H1 (cell line): ENCODE data around the gene URGCP. TPM values are rescaled to one million over a fixed set of nuclear protein-coding genes. Genes with fewer than 3 reads are reported as not detected.

Experiments used
- CBX8 ChIP-seq: fragments of 300-800, 300-1000 bp; sonication (generic); IDR thresholded peaks from 2 replicates; pipeline ENCODE4 v1.7.1; 2016; ENCODE audit warnings: low read depth, low read length, borderline replicate concordance
- polyA plus RNA-seq, 7 experiments: library from polyadenylated mRNA; depleted of rRNA in 3 of 7; stranded (reverse) in 5 of 7; unstranded in 2 of 7; fragments of >200 nt in 5 of 7; fragments of 200-250 nt in 2 of 7; gene quantifications; 1 replicate in 5 of 7; 2 replicates in 1 of 7; 4 replicates in 1 of 7; pipeline versions ENCODE4 v1.2.1 to v1.2.3, GENCODE V29; 2011 to 2013; ENCODE audit warnings: missing spikeins in 2 of 7, mixed read lengths in 2 of 7
- total RNA-seq: library from RNA; stranded (reverse); fragmentation: NEBNext Ultra II Directional; extraction: Animal tissue kit (Norgen Biotek cat#: 25700); gene quantifications from 2 replicates; pipeline ENCODE4 v1.2.1, GENCODE V29; 2021
- TF ChIP-seq, protein P1 (sequence below): IDR thresholded peaks from 2 replicates; pipeline ENCODE4 v1.6.1; 2012; ENCODE audit warnings: low read length, inconsistent platforms

Gene URGCP
- total and polyA plus RNA-seq, 2 of the 8 experiments (the other 6 are each of a cell fraction or from before 2014, with no cell fraction given): 9.0 to 18.7 TPM

DNA sequence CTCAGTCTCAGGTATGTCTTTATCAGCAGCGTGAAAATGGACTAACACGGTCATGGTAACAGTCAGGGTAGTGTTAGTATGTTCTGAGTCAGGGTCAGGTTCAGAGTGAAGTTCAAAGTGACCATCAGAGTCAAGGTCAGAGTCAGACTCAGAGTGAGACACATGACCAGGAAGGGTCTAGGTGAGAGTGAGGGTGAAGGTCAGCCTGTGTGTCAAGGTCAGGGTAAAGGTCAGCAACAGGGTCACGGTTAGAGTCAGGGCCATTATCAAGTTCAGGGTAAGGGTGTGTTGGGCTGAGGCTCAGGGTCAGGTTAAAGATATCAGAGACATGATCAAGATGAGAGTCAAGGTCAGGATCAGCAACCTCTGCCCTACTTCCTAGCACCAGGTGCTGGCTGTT lies 41.1 kb downstream of the URGCP start (continued):
- TF ChIP-seq, protein P1, sequence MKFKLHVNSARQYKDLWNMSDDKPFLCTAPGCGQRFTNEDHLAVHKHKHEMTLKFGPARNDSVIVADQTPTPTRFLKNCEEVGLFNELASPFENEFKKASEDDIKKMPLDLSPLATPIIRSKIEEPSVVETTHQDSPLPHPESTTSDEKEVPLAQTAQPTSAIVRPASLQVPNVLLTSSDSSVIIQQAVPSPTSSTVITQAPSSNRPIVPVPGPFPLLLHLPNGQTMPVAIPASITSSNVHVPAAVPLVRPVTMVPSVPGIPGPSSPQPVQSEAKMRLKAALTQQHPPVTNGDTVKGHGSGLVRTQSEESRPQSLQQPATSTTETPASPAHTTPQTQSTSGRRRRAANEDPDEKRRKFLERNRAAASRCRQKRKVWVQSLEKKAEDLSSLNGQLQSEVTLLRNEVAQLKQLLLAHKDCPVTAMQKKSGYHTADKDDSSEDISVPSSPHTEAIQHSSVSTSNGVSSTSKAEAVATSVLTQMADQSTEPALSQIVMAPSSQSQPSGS: no peak
- no peak for TF ChIP-seq CBX8
